Activated naive CD8-positive, alpha-beta T cell treated with anti-CD3 and anti-CD28 coated beads, Interleukin-2, amount 50 U/mL, for 16 hours (primary cell): ENCODE results near the gene APOB.
"Not testable (repeated sequence)": the region's sequence is repeated elsewhere in the genome, so short reads cannot be mapped to it uniquely, and the experiment has no call there.

ENCODE experiments used
- DNase-seq: peaks from one replicate; pipeline ENCODE4 v3.0.0-alpha.2; 2020; ENCODE audit warnings: low read depth, low spot score

The APOB gene

DNA sequence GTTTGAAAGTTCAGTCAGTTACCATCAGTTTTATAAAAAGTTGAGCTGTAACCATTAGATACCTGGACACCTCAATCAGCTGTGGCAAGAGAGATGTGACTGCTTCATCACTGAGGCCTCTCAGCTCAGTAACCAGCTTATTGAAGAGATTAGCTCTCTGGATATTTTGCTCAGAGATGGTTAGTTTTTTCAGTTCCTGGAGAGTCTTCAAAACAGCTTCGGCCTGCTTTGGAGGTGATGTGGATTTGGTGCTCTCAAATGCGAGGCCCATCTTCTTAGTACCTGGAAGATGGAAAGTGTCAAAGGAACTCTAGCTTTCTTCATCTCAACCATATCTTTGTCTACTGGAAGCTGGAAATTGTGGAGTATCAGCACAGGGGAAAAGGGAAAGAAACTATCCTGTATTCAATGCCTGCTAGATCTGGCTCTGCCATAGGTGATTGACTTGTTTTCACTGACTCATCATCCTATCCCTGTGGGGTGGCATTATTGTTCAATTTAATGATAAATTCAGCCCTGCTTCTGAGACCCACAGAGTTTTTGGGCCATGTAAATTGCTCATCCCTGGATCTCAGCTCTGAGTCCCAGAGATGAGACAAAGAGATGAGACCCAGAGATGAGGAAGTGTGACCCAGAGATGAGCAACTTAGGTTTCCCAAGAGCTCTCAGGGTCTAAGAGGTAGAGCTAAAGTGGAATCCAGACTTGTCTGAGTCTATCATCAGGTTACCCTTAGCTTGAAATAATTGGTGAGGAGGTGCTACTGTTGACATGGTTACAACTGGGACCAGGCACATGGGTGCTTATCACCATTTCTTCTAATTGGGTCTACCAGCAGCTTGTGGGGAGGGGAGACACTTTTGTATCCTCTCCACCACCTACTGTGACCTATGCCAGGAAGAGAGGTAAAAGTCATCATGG, 10.4 kb downstream of the APOB start:
- DNase-seq: no peak

- DNase-seq: no peak
Observed at GRCh38 chr2:21032338-21033236, 11.3 kb downstream of the APOB start.

DNA sequence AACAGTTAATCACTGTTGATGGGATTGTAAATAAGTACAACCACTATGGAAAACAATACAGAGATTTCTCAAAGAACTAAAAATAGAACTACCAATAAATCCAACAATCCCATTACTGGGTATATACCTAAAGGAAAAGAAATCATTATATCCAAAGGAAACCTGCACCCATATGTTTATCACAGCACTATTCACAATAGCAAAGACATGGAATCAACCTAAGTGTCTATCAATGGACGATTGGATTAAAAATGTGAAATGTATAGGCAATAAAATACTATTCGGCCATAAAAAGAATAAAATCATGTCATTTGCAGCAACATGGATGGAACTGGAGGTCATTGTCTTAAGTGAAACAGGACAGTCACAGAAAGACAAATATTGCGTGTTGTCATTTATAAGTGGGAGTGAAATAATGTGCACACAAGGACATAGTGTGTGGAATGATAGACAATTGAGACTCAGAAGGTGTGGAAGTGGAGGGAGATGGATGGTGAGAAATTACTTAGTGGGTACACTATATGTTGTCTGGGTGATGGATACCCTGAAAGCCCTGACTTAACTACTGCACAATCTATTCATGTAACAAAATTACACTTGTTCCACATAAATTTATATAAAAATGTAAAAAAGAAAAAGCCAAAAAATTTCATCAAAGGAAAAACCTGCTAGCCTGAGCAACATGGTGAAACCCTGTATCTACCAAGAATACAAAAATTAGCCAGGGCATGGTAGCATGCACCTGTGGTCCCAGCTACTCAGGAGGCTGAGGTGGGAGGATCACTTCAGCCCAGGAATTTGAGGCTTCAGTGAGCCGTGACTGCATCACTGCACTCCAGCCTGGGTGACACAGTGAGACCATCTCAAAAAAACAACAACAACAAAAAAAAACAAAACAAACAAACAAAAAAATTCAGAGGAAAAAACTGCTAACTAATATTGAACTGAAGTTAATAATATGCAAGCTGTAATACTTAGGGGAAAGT, 12.6 kb downstream of the APOB start:
- no peak for DNase-seq

- DNase-seq: no peak
Observed at GRCh38 chr2:21029519-21029918, 14.4 kb downstream of the APOB start.

DNA sequence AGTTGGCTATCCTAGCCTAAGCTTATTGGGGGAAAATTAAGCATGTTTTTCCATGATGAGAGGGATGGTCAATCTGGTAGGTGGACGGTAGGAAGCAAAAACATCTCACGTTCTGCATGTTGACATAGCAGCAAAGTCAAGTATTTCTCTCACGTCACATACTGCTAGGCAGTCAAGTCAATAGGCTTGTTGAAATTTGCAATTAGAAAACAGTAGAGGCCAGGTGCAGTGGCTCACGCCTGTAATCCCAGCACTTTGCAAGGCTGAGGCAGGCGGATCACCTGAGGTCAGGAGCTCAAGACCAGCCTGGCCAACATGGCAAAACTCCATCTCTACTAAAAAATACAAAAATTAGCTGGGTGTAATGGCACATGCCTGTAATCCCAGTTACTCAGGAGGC, 14.9 kb downstream of the APOB start:
- DNase-seq: not testable (repeated sequence)

DNA sequence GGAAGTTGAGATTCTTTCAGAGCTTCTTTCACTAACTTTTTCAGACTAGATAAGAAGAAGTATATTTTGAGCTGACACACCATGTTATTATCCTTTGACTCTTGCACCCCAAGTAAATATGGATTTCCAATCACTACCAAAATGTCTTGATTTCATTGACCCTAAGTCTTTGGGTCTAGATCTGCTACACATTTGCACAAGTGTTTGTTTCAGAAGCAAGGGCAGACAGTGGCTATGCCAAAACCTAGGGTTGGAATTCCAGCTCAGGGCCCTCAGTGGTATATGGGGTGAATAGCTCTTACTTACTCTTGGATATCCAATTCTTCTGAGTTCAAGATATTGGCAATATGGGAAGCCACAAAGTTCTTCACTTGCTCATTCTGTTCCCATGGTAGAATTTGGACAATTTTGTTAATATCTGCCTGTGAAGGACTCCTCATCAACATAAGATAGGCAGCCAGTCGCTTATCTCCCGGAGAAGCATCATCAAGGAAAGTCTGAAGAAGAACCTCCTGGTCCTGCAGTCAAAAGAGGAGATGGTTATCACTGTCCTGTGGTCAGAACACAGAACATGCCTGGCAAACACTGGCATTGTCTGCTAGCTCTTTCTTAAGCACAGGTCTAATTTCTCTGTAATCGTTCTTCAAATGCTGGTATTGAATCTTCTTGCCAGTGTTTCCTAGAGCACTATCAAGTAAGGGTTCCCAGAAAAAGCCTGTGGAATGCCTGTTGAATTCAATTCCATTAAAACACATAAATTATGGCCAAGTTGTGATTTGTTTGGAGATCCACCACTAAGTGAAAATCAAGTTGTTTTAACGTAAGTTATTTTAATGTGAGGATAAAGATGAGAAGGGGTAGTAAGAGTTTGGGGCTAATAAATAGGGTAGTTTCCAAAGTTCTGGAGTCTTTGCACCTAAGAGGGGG, 15.6 kb downstream of the APOB start:
- DNase-seq: no peak

DNA sequence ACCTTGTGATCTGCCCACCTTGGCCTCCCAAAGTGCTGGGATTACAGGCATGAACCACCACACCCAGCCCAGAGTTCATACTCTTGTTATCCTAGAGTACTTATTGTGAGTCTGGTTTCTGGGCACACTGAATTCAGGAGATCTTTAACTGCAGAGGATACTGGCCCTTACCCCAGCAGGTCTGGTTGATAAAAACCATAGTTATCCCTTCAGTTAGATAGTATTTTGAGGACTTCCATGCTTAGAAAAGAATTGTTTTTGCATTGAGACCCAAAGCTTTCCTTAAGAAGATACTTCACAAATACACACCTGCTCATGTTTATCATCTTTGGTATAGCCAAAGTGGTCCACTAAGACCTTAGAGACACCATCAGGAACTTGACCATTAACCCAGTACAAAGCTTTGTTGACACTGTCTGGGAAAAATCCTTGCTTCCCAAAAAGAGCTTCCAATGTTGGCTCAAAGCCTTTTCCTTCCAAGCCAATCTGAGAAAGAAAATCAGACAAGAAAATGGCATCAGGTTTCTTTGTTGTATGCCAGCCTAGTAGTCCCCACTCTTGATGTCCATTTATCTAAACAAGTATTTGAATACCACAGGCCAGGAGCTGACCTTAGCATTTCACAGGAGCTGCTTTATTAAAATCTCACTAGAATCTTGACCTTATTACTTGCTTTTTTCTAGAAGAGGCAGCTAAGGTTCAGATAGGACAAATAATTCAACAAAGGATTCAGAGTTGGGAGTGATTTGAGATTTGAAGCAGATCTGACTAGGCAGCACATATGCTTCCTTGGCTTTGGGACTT, 17.2 kb downstream of the APOB start:
- DNase-seq: no peak

GRCh38 chr2:21025690-21026478, 18.0 kb downstream of the APOB start:
- no peak for DNase-seq

DNA sequence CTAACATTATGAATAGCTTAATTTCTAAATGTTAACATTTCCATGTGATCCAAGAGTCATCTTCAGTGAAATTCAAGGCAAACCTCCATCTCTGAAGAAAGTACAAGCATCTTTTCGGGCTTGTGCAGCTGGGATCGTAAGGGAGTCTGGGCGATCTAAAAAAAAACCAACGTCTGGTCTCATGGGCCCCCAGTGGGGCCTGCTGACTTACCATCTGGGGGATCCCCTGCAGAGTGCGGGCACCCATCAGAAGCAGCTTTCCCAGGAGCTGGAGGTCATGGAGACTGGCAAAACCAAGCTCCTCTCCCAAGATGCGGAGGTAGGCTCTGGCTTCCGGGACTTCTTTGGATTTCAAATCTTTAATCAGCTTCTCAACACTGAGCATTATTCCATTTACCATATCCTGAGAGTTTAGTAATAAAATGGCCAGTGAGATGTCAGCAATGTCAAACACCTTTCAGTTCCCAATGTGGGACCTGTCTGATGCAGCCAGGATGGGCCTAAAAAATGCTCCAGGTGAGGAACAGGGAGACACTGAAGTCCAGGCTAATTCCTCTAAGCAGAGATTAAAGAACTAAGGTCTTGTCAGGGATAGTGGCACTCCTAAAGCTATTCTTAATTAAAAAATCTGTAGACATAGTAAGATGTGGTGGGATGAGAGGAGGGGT, 19.0 kb downstream of the APOB start:
- DNase-seq: no peak

GRCh38 chr2:21024198-21024597, 19.7 kb downstream of the APOB start:
- no peak for DNase-seq

- DNase-seq: no peak
Observed at GRCh38 chr2:21023419-21024181, 20.3 kb downstream of the APOB start.

GRCh38 chr2:21022792-21023367, 21.0 kb downstream of the APOB start:
- DNase-seq: no peak

- no peak for DNase-seq
Observed at GRCh38 chr2:21021430-21021829, 22.4 kb downstream of the APOB start.

- no peak for DNase-seq
Observed at GRCh38 chr2:21020668-21021288, 23.1 kb downstream of the APOB start.

- DNase-seq: no peak
Observed at GRCh38 chr2:21020031-21020667, 23.7 kb downstream of the APOB start.

DNA sequence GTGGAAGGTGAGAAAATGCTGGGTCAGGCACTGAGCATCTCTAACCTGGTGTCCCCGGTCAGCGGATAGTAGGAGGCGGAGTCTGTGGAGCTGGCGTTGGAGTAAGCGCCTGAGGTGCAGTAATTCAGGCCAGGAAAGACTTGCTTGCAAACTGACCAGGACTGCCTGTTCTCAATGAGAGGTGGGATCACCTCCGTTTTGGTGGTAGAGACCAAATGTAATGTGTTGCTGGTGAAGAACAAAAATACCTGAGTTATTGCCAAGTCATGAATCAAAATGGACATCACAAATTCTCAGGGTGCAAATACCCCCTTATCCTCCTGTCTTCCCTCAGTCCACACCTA, 24.2 kb downstream of the APOB start:
- DNase-seq: no peak
